Mesothelial cell of epicardium (in vitro differentiated cells): ENCODE results near the gene GRID1. TPM values are rescaled to one million over a fixed set of nuclear protein-coding genes. Genes with fewer than 3 reads are reported as not detected.

ENCODE experiments used
- DNase-seq, 2 experiments: peaks; one replicate each; pipeline ENCODE4 v3.0.0; 2021; ENCODE audit warnings: low spot score in 2 of 2; ENCODE audit not compliant: unreplicated experiment in 2 of 2
- H3K27ac Mint-ChIP-seq: 2 replicates; pipeline ENCODE4 v1.8.0; 2021; ENCODE audit warnings: mixed read lengths
- H3K27me3 Mint-ChIP-seq: 2 replicates; pipeline ENCODE4 v1.8.0; 2021; ENCODE audit warnings: low read depth, mixed read lengths
- H3K36me3 Mint-ChIP-seq: 2 replicates; pipeline ENCODE4 v1.8.0; 2021; ENCODE audit warnings: mixed read lengths
- H3K4me1 Mint-ChIP-seq: 2 replicates; pipeline ENCODE4 v1.8.0; 2021; ENCODE audit warnings: mixed read lengths
- H3K4me3 Mint-ChIP-seq: 2 replicates; pipeline ENCODE4 v1.8.0; 2021; ENCODE audit warnings: mild to moderate bottlenecking, moderate library complexity, mixed read lengths
- H3K9me3 Mint-ChIP-seq: 2 replicates; pipeline ENCODE4 v1.8.0; 2021; ENCODE audit warnings: mixed read lengths
- CTCF ChIP-seq: fragments of 200-600 bp; sonication (generic); IDR thresholded peaks from one replicate; pipeline ENCODE4 v1.5.0; 2021; ENCODE audit warnings: antibody characterized with exemption; ENCODE audit not compliant: unreplicated experiment
- total RNA-seq: library from RNA; stranded (reverse); gene quantifications from 3 replicates; pipeline ENCODE4 v1.2.1, GENCODE V29; 2021

The GRID1 gene
- total RNA-seq, 1 donor from 2014 or later: 0.22 TPM

- DNase-seq: no peak
- TF ChIP-seq CTCF: no peak
- no peak overlapping the region for H3K27ac Mint-ChIP-seq
- H3K27me3 Mint-ChIP-seq: peaks cover 45% of the 10 kb centered on the region
- H3K4me1 Mint-ChIP-seq: no peaks in the 10 kb centered on the region
- H3K9me3 Mint-ChIP-seq: no peaks in the 10 kb centered on the region
- no peak overlapping the region for H3K4me3 Mint-ChIP-seq
- H3K36me3 Mint-ChIP-seq: no peaks in the 10 kb centered on the region
Measured at GRCh38 chr10:86200867-86201266, 165.7 kb downstream of the GRID1 start.

GRCh38 chr10:86200269-86200668, 166.3 kb downstream of the GRID1 start:
- H3K4me1 Mint-ChIP-seq: no peaks in the 10 kb centered on the region
- no peaks in the 10 kb centered on the region for H3K9me3 Mint-ChIP-seq
- no peak for DNase-seq
- H3K27ac Mint-ChIP-seq: no peak overlapping the region
- peaks cover 50% of the 10 kb centered on the region for H3K27me3 Mint-ChIP-seq
- no peak overlapping the region for H3K4me3 Mint-ChIP-seq
- H3K36me3 Mint-ChIP-seq: no peaks in the 10 kb centered on the region
- TF ChIP-seq CTCF: no peak

GRCh38 chr10:86199041-86199440, 167.6 kb downstream of the GRID1 start:
- Mint-ChIP-seq H3K27me3 (peaks cover 52% of the 10 kb centered on the region), H3K4me3 (no peak overlapping the region), H3K4me1 (no peaks in the 10 kb centered on the region), H3K27ac (no peak overlapping the region), H3K9me3 (no peaks in the 10 kb centered on the region), H3K36me3 (no peaks in the 10 kb centered on the region)
- no peak for DNase-seq
- no peak for TF ChIP-seq CTCF

GRCh38 chr10:86198271-86198670, 168.3 kb downstream of the GRID1 start:
- no peaks in the 10 kb centered on the region for H3K9me3 Mint-ChIP-seq
- H3K27me3 Mint-ChIP-seq: peaks cover 53% of the 10 kb centered on the region
- H3K4me1 Mint-ChIP-seq: no peaks in the 10 kb centered on the region
- H3K4me3 Mint-ChIP-seq: no peak overlapping the region
- no peak for TF ChIP-seq CTCF
- H3K36me3 Mint-ChIP-seq: no peaks in the 10 kb centered on the region
- H3K27ac Mint-ChIP-seq: no peak overlapping the region
- no peak for DNase-seq

GRCh38 chr10:86197166-86197790, 169.3 kb downstream of the GRID1 start:
- Mint-ChIP-seq H3K36me3 (no peaks in the 10 kb centered on the region), H3K27me3 (peaks cover 55% of the 10 kb centered on the region)
- TF ChIP-seq CTCF: no peak

More at GRCh38 chr10:86197166-86197790, 169.3 kb downstream of the GRID1 start:
- Mint-ChIP-seq H3K27ac (no peak overlapping the region), H3K4me3 (no peak overlapping the region), H3K9me3 (no peaks in the 10 kb centered on the region), H3K4me1 (no peaks in the 10 kb centered on the region)
- DNase-seq: no peak
